PFSK-1 (cell line): Measurements from ENCODE around the gene DISP3.

ENCODE experiments used
- FOXP2 ChIP-seq: optimal IDR thresholded peaks from 2 replicates; pipeline ENCODE3; 2011; ENCODE audit warnings: borderline replicate concordance, control low read depth, inconsistent platforms; ENCODE audit not compliant: insufficient read depth; ENCODE audit errors: extremely low read length, extremely low read depth
- POLR2AphosphoS5 ChIP-seq: IDR thresholded peaks from 2 replicates; pipeline ENCODE4 v1.6.1; 2012; ENCODE audit warnings: low read depth, mild to moderate bottlenecking, control low read depth, low read length, moderate library complexity
- REST ChIP-seq, 2 experiments: IDR thresholded peaks; 2 replicates each; pipeline versions ENCODE4 v1.6.1 to v1.8.0; 2011 to 2012; ENCODE audit warnings: low read depth in 2 of 2, low read length in 2 of 2, control low read depth in 1 of 2, inconsistent platforms in 1 of 2, mild to moderate bottlenecking in 1 of 2, moderate library complexity in 1 of 2; ENCODE audit not compliant: insufficient read depth in 1 of 2
- SIN3A ChIP-seq: IDR thresholded peaks from 2 replicates; pipeline ENCODE4 v1.6.1; 2012; ENCODE audit warnings: mild to moderate bottlenecking, low read length, moderate library complexity, borderline replicate concordance; ENCODE audit not compliant: insufficient read depth
- TAF1 ChIP-seq: IDR thresholded peaks from 2 replicates; pipeline ENCODE4 v1.6.1; 2012; ENCODE audit warnings: low read length, control low read depth, borderline replicate concordance; ENCODE audit not compliant: insufficient read depth

The DISP3 gene

GRCh38 chr1:11522400-11523235, 43.7 kb downstream of the DISP3 start:
- TF ChIP-seq POLR2AphosphoS5 (no peak), TAF1 (no peak), FOXP2 (no peak), REST (IDR thresholded peaks at IDR 0.05; ENCODE audit: insufficient read depth in 1 of 2, low read depth in 2 of 2, low read length in 2 of 2) (no peak), SIN3A (no peak)

GRCh38 chr1:11523261-11523660, 44.3 kb downstream of the DISP3 start:
- TF ChIP-seq TAF1 (no peak), SIN3A (no peak), REST (IDR thresholded peaks at IDR 0.05; ENCODE audit: insufficient read depth in 1 of 2, low read depth in 2 of 2, low read length in 2 of 2) (no peak), FOXP2 (no peak), POLR2AphosphoS5 (no peak)

- no peak for TF ChIP-seq SIN3A
- no peak for TF ChIP-seq REST (IDR thresholded peaks at IDR 0.05; ENCODE audit: insufficient read depth in 1 of 2, low read depth in 2 of 2, low read length in 2 of 2)
- TF ChIP-seq TAF1, result no peak
- no peak for TF ChIP-seq FOXP2
- no peak for TF ChIP-seq POLR2AphosphoS5
Measured at GRCh38 chr1:11523746-11524464, 45.0 kb downstream of the DISP3 start.

GRCh38 chr1:11524465-11525150, 45.7 kb downstream of the DISP3 start:
- TF ChIP-seq TAF1, result no peak
- TF ChIP-seq REST (IDR thresholded peaks at IDR 0.05; ENCODE audit: insufficient read depth in 1 of 2, low read depth in 2 of 2, low read length in 2 of 2), result no peak
- no peak for TF ChIP-seq FOXP2
- TF ChIP-seq SIN3A, result no peak
